Transverse colon (tissue), 4 donors: ENCODE data around the gene TXNRD3.

Source experiments
- CTCF ChIP-seq, 5 experiments: fragments of 200-600 bp in 3 of 5; fragments of 450-650 bp in 2 of 5; sonication (generic) in 3 of 5; IDR thresholded peaks; 1 replicate in 2 of 5; 2 replicates in 3 of 5; pipeline ENCODE4 v1.5.1; 2016 to 2017; ENCODE audit warnings: antibody characterized with exemption in 5 of 5, inconsistent platforms in 3 of 5, mild to moderate bottlenecking in 2 of 5, moderate library complexity in 1 of 5
- POLR2A ChIP-seq: fragments of 450-650 bp; IDR thresholded peaks from one replicate; pipeline ENCODE4 v1.6.1; 2016; ENCODE audit warnings: antibody characterized with exemption, mild to moderate bottlenecking, moderate library complexity
- POLR2AphosphoS5 ChIP-seq, 3 donors: sonication (generic); formaldehyde crosslinking; IDR thresholded peaks; one replicate each; pipeline ENCODE4 v1.6.1; 2016; ENCODE audit warnings: antibody characterized with exemption in 3 of 3

GRCh38 chr3:126665959-126666657, 11.2 kb upstream of the TXNRD3 start:
- TF ChIP-seq CTCF (IDR thresholded peaks at IDR 0.05): no peak
- no peak for TF ChIP-seq POLR2A
- TF ChIP-seq POLR2AphosphoS5 (IDR thresholded peaks at IDR 0.05): no peak
